ENCODE results near the gene SYNDIG1L.
"Not testable (repeated sequence)": the region's sequence is repeated elsewhere in the genome, so short reads cannot be mapped to it uniquely, and the experiment has no call there.

Gene SYNDIG1L

DNA sequence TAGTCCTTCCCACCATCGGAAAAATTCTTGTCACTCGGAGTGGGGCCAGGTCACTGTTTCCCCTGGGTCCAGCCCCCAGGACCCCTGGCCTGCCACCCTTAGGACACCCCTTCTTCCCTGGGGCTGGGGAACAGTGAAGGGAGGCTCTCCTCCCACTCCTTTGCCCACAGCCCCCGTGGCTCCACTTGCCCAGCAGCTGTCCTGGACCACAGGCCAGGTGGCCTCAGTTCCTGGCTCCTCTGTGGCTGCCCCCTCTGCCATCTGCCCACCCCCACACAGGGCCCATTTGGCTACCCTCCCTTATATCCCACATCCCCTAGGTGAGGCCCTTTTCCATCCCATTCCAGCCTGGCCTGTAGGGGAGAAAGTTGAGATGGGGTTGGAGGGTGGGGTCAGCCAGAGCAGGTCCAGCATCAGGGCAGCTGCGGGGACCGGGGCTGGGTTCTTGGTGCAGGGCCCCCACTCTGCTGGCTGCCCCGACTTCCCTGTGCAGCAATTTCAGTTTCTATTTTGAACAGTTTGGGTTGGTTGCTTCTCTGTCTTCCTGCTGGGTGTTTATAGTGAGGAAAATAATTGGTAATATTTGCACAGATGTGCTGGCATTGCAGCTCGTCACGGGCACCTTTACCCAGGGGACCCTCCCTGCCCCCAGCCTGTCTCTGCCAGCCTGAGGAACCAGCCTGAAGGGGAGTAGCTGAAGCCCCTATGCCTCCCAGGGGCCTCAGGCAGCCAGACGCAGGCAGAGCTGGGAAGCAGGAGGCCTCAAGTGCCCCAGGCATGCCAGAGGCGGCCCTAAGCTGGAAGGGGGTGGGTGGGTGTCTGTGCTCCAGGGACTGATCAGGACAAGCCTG lies 23.4 kb downstream of the SYNDIG1L start:
- DNase-seq (ENCODE audit: low read depth) = no peak

GRCh38 chr14:74401504-74402241 lies 24.3 kb downstream of the SYNDIG1L start:
- DNase-seq (ENCODE audit: low read depth) = peak; percentile 55

GRCh38 chr14:74400919-74401503 lies 25.0 kb downstream of the SYNDIG1L start:
- DNase-seq (ENCODE audit: low read depth) = no peak

GRCh38 chr14:74400031-74400685 lies 25.9 kb downstream of the SYNDIG1L start:
- no peak for DNase-seq (ENCODE audit: low read depth)

DNA sequence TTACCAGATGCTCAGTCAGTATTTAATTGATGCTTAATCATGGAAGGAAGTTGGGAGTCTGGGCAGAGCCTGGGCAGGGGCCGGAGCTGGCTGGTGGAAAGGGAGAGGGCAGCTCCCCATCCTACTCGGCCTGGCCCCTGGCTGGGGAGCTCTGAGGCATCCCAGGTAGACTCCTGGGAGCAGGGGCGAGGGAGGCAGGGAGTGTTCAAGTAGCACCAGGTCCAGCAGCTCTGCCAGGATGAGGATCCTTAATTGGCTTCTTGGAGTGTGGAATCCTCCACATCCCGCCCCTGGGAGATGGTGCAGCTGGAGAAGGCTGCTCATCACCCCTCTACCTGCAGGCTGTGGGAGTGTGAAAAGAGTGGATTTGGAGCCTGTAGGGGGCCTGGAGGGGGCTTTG lies 30.9 kb downstream of the SYNDIG1L start:
- DNase-seq (ENCODE audit: low read depth) = no peak

- DNase-seq (ENCODE audit: low read depth) = no peak
These were observed 31.5 kb downstream of the SYNDIG1L start for GRCh38 chr14:74394549-74394948.

- no peak for DNase-seq (ENCODE audit: low read depth)
These were observed 33.1 kb downstream of the SYNDIG1L start for GRCh38 chr14:74392616-74393570.

DNA sequence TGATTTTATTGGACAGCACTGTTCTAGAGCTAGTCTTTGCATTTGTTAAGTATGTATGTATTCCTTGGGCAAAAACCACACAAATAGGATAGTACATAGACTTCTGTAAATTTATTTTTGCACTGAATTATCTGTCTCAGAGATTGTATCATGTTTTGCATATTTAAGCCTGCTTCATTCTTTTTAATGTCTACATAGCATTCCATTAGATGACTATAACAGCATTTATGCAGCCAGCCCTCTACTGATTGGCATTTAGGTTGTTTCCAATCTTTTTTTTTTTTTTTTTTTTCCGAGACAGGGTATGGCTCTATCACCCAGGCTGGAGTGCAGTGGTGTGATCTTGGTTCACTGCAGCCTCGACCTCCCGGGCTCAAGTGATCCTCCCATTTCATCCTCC lies 34.5 kb downstream of the SYNDIG1L start:
- no peak for DNase-seq (ENCODE audit: low read depth)

DNA sequence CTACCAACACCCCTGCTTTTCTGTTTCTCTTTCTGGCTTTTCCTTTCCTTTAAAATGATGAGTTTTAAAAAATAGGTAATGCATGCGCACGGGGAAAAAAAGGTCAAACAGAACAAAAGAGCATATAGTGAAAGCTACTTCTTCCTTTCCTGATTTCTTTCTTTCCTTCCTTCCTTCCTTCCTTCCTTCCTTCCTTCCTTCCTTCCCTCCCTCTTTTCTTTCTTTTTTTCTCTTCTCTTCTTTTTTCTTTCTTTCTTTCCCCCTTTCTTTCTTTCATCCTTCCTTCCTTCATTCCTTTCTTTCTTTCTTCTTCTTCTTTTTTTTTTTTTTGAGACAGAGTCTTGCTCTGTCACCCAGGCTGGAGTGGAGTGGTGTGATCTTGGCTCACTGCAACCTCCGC lies 35.5 kb downstream of the SYNDIG1L start:
- DNase-seq (ENCODE audit: low read depth) = not testable (repeated sequence)

GRCh38 chr14:74389980-74390379 lies 36.0 kb downstream of the SYNDIG1L start:
- no peak for DNase-seq (ENCODE audit: low read depth)

- DNase-seq (ENCODE audit: low read depth) = no peak
These were observed 43.8 kb downstream of the SYNDIG1L start for GRCh38 chr14:74382231-74382630.

DNA sequence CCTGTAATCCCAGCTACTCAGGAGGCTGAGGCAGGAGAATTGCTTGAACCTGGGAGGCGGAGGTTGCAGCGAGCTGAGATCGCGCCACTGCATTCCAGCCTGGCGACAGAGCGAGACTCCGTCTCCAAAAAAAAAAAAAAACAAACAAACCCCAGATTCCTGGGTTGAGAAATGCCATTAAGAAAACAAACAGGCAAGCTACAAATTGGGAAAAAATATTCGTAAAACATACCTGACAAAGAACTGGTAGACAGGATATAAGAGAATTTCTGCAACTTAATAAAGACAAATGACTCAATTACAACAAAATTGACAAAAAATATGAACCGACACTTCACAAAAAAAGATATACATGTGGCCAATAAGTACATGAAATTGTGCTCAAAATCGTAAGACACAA lies 44.4 kb downstream of the SYNDIG1L start:
- DNase-seq (ENCODE audit: low read depth) = not testable (repeated sequence)

- no peak for DNase-seq (ENCODE audit: low read depth)
These were observed 45.2 kb downstream of the SYNDIG1L start for GRCh38 chr14:74380845-74381244.

DNA sequence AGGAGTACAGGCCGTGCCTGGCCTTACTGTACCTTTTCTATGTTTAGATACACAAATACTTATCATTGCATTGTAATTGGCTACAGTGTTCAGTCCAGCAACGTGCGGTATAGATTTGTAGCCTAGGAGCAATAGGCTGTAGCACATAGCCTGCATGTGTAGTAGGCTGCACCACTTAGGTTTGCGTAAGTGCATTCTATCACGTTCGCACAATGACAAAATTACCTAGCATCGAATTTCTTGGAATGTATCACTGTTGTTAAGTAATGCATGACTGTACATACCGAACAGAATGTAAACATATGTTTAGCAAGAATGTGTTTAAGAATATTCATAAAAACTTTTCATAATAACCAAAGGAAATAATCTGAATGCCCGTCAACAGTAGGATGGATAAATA lies 45.8 kb downstream of the SYNDIG1L start:
- DNase-seq (ENCODE audit: low read depth) = no peak

DNA sequence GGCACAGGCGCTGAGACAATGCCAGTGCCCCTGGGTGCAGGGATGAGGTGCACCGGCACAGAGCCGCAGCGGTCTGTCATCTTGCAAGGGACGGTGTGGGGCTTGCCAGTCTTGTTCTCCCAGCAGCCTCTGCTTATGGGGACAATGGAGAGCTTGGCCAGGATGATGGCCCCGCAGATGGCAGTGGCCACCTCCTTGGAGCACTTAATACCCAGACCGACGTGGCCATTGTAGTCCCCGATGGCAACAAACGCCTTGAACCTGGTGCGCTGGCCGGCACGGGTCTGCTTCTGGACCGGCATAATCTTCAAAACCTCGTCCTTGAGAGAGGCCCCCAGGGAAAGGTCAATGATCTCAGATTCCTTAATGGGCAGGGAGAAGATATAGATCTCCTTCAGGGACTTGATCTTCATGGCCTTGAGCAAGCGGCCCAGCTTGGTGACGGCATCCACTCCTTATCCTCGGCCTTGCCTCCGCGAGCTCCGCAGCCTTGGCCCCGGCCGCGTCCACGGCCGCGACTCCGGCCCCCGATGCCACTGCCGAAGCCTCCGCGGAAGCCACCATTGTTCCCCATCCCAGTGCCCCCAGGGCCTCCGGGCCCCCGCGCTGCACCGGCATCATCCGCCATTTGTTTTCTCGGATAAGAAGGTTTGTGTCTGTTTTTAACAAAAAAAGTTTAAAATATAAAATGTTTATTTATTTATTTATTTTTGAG lies 47.9 kb downstream of the SYNDIG1L start:
- DNase-seq (ENCODE audit: low read depth) = no peak

DNA sequence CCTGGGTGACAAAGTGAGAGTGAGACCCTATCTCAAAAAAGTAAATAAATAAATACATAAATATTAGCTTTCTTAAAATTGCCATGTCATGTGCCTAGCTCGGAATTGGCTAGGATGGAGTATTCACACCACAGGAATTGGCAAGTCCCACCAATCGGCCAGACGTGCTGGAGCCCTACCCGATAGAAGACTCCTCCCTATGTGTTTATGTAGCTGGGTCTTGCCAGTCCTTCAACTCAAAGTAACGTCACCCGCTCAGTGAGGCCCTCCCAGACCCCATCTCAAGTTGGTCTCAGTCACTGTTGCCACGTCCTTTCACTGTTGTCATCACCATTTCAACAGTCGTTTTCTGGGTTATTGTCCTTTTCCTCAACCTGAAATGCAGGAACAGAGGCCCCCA lies 57.6 kb downstream of the SYNDIG1L start:
- DNase-seq (ENCODE audit: low read depth) = no peak

DNA sequence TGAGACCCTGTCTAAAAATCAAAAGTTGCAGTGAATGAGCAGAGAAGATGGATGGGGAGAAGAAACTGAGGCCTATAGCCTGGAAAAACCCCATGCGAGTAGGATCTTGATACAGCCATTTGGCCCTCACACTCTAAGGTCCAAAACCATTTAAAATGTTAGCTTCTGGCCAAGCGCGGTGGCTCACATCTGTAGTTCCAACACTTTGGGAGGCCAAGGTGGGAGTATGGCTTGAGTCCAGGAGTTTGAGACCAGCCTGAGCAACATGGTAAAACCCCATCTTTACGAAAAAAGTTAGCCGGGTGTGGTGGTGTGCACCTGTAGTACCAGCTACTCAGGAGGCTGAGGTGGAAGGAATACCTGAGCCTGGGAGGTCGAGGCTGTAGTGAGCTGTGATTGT lies 58.0 kb downstream of the SYNDIG1L start:
- DNase-seq (ENCODE audit: low read depth) = no peak

DNA sequence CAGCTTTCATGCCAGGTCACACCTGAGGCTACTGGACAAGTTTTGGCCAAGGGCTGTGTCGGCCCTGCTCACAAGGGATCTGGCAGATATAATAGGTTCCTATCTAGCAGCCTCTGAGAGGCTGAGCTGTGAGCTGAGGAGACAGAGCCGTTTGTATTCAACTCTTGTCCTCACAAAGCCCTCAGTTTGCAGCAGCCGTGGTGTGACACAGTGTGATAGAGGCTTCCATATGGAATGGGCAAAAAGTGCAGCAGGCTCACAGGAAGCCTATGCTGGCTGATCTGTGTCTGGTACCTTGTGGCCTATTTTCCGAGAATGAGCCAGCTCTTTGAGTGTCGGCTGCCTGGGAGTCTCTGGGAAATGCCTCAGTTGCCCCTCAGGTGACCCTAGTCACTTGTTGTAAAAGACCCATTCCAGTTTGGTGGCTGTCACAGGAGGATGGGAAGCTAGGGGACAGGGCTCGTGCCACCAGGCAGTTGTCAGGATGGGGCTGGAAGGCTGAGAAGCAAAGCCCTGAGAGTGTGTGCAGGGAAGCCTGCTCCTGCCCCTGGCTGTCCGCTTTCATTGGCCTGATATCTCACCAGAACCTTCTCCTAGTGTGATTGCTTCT lies 61.6 kb downstream of the SYNDIG1L start:
- DNase-seq (ENCODE audit: low read depth) = no peak

DNA sequence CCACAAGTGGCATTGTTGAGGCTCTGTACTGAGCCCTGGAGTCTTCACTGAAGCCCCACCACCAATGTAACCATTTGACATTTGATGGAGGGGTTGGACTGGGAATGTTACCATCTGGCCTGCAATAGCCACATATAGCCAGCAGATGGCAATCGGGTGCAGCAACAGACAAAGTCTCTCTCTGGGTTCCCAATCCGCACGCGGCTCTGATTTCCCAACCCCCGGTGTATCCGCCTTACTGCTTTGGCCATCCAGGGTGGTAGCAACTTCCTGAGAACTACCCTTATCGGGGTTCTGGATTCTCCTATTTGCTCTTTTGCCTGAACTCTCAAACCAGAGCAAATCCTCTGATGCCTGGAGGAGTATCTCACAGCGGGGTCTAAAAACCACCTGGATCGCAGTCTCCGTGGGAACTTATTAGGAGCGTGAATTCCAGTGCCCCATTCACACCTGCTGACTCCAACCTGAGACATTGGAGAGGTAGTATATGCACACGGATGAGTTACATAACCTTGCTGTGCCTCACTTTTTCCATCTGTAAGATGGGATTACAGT lies 63.6 kb downstream of the SYNDIG1L start:
- peak; percentile 44 for DNase-seq (ENCODE audit: low read depth)

GRCh38 chr14:74360163-74360562 lies 65.8 kb downstream of the SYNDIG1L start:
- no peak for DNase-seq (ENCODE audit: low read depth)

Data from stimulated activated CD8-positive, alpha-beta memory T cell treated with anti-CD3 and anti-CD28 coated beads, Interleukin-4, amount 100 ng/mL, for 24 hours (primary cell).